DOHH2 (cell line): Measurements from ENCODE around the gene HTR3C.

Experiments
- H3F3A ChIP-seq: fragments of 200-600 bp; sonication (generic), shearing (Covaris generic); 2 replicates; pipeline ENCODE4 v1.6.0; 2016; ENCODE audit warnings: antibody characterized with exemption, mild to moderate bottlenecking; ENCODE audit not compliant: control insufficient read depth, insufficient read depth
- H3K27ac ChIP-seq: fragments of 200-600 bp; sonication (generic); 2 replicates; pipeline ENCODE4 v1.5.1; 2014; ENCODE audit warnings: low read depth, mild to moderate bottlenecking, low read length, moderate library complexity
- H3K27me3 ChIP-seq: fragments of 200-600 bp; sonication (generic); 2 replicates; pipeline ENCODE4 v1.6.1; 2014; ENCODE audit warnings: mild to moderate bottlenecking, low read length, mixed read lengths; ENCODE audit not compliant: control insufficient read depth
- H3K36me3 ChIP-seq: fragments of 200-600 bp; sonication (generic); 2 replicates; pipeline ENCODE4 v1.6.1; 2014; ENCODE audit warnings: mild to moderate bottlenecking, low read length, moderate library complexity, mixed read lengths; ENCODE audit not compliant: control insufficient read depth
- H3K4me1 ChIP-seq: fragments of 200-600 bp; sonication (generic); 2 replicates; pipeline ENCODE4 v1.6.1; 2014; ENCODE audit warnings: mild to moderate bottlenecking, low read length, mixed read lengths; ENCODE audit not compliant: control insufficient read depth
- H3K4me2 ChIP-seq: fragments of 200-600 bp; sonication (generic); 2 replicates; pipeline ENCODE4 v1.6.0; 2014; ENCODE audit warnings: mild to moderate bottlenecking, low read length, moderate library complexity
- H3K4me3 ChIP-seq: fragments of 200-600 bp; sonication (generic); 2 replicates; pipeline ENCODE4 v1.5.1; 2014; ENCODE audit warnings: mild to moderate bottlenecking, low read length, mixed read lengths
- H3K79me2 ChIP-seq: fragments of 200-600 bp; sonication (generic); 2 replicates; pipeline ENCODE4 v1.6.1; 2014; ENCODE audit warnings: mild to moderate bottlenecking, low read length, mixed read lengths; ENCODE audit not compliant: control insufficient read depth
- H3K9me2 ChIP-seq: fragments of 200-600 bp; sonication (generic); replicated peaks from 2 replicates; pipeline ENCODE4 v1.6.1; 2014; ENCODE audit warnings: mild to moderate bottlenecking, low read length, mixed read lengths; ENCODE audit not compliant: control insufficient read depth
- H3K9me3 ChIP-seq: fragments of 200-600 bp; sonication (generic); 2 replicates; pipeline ENCODE4 v1.6.1; 2014; ENCODE audit warnings: antibody characterized with exemption, low read length, mixed read lengths; ENCODE audit not compliant: control insufficient read depth, insufficient read depth
- H4K20me1 ChIP-seq: fragments of 200-600 bp; sonication (generic); 2 replicates; pipeline ENCODE4 v1.6.0; 2014; ENCODE audit warnings: low read depth, mild to moderate bottlenecking, antibody characterized with exemption, low read length, moderate library complexity; ENCODE audit not compliant: control insufficient read depth, insufficient read depth
- EZH2phosphoT487 ChIP-seq: fragments of 200-600 bp; sonication (generic); IDR thresholded peaks from 2 replicates; pipeline ENCODE4 v1.6.1; 2017; ENCODE audit warnings: borderline replicate concordance, mild to moderate bottlenecking, antibody characterized with exemption, low read length, moderate library complexity, mixed read lengths
- TF ChIP-seq, protein P1 (sequence below): fragments of 200-600 bp; sonication (generic); IDR thresholded peaks from one replicate; pipeline ENCODE4 v1.5.1; 2014; ENCODE audit warnings: antibody characterized with exemption, mild to moderate bottlenecking, low read depth, low read length; ENCODE audit not compliant: poor library complexity, severe bottlenecking

Gene HTR3C

DNA sequence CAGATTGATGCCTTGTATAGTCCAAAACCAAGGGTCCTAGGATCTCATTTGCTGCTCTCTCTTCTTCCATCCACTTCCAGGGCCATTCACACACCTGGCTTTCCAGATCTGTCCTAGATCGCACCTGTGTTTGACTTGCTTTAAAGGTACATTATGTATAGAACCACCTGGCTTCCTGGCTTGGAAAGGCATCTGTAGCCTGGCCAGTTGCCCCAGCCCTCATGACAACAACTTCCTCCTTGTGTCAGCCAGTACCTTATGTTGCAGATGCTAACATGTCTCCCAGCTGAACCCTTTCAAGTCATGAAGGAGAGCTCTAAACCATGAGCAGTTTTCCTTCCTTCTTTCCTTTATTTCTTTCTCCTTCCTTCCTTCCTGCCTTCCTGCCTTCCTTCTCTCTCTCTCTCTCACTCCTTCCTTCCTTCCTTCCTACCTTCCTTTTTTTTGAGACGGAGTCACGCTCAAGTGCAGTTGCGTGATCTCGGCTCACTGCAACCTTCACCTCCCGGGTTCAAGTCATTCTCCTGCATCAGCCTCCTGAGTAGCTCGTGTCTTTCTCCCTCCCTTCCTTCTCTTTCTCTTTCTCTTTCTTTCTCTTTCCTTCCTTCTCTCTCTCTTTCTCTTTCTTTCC is 2.5 kb upstream of the HTR3C start:
- no peaks in the 10 kb centered on the region for H3F3A ChIP-seq

DNA sequence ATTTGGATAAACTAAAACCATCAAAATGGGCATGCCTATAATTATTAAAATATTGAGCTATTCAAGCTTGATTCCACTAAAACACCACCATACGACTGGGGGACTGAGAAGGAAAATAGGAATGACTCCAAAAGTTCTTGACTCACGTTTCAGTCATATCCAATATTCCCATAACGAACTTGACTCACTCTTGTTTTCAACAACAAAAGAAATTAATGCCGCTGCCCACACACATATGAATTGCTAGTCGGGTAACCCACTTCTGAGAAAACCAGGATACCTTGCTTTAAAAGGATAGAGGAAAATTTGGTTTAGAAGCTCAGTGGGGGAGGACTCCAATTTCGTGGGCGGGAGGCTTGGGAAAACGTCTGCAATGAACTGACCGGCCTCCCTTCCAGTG is 5.2 kb downstream of the HTR3C start:
- Histone ChIP-seq H3K27ac (no peak overlapping the region), H3K79me2 (no peaks in the 10 kb centered on the region), H3F3A (no peaks in the 10 kb centered on the region), H3K4me1 (no peaks in the 10 kb centered on the region), H3K4me2 (no peak overlapping the region), H3K4me3 (no peak overlapping the region), H3K9me3 (no peaks in the 10 kb centered on the region), H3K27me3 (no peaks in the 10 kb centered on the region), H3K36me3 (no peaks in the 10 kb centered on the region), H4K20me1 (no peaks in the 10 kb centered on the region), H3K9me2 (no peaks in the 10 kb centered on the region)
- TF ChIP-seq, protein P1, sequence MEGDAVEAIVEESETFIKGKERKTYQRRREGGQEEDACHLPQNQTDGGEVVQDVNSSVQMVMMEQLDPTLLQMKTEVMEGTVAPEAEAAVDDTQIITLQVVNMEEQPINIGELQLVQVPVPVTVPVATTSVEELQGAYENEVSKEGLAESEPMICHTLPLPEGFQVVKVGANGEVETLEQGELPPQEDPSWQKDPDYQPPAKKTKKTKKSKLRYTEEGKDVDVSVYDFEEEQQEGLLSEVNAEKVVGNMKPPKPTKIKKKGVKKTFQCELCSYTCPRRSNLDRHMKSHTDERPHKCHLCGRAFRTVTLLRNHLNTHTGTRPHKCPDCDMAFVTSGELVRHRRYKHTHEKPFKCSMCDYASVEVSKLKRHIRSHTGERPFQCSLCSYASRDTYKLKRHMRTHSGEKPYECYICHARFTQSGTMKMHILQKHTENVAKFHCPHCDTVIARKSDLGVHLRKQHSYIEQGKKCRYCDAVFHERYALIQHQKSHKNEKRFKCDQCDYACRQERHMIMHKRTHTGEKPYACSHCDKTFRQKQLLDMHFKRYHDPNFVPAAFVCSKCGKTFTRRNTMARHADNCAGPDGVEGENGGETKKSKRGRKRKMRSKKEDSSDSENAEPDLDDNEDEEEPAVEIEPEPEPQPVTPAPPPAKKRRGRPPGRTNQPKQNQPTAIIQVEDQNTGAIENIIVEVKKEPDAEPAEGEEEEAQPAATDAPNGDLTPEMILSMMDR: no peak
- no peak for TF ChIP-seq EZH2phosphoT487

More for the DNA sequence above, 2.5 kb upstream of the HTR3C start:
- Histone ChIP-seq H3K27me3 (no peaks in the 10 kb centered on the region; the same call in 1 of the 2 replicates), H3K9me2 (no peaks in the 10 kb centered on the region), H3K36me3 (no peaks in the 10 kb centered on the region), H3K27ac (no peak overlapping the region), H3K79me2 (no peaks in the 10 kb centered on the region), H3K4me3 (no peak overlapping the region), H3K4me2 (no peak overlapping the region), H3K9me3 (no peaks in the 10 kb centered on the region), H3K4me1 (no peaks in the 10 kb centered on the region), H4K20me1 (no peaks in the 10 kb centered on the region)
- no peak for TF ChIP-seq EZH2phosphoT487
- TF ChIP-seq, protein P1: no peak

DNA sequence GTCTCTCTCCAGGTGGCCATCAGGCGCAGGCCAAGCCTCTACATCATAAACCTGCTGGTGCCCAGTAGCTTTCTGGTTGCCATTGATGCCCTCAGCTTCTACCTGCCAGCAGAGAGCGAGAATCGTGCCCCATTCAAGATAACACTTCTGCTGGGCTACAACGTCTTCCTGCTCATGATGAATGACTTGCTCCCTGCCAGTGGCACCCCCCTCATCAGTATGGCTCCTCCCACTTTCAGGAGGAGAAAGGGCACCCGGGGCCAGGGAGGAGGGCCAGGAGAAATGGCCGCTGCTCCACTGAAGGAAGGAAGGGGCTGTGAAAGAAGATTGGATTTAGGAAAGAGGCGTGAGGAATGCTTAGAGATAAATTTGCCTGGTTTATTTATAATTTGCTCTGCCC is 6.6 kb downstream of the HTR3C start:
- Histone ChIP-seq H3K4me3 (no peak overlapping the region), H4K20me1 (no peaks in the 10 kb centered on the region), H3K27me3 (peaks cover 4% of the 10 kb centered on the region), H3K9me2 (no peaks in the 10 kb centered on the region), H3K9me3 (no peaks in the 10 kb centered on the region), H3K4me1 (no peaks in the 10 kb centered on the region), H3K4me2 (no peak overlapping the region), H3K36me3 (no peaks in the 10 kb centered on the region), H3K27ac (no peak overlapping the region), H3K79me2 (no peaks in the 10 kb centered on the region), H3F3A (no peaks in the 10 kb centered on the region)
- TF ChIP-seq, protein P1: no peak
